Measurements from ENCODE around the gene MYOZ3. TPM values are rescaled to one million over a fixed set of nuclear protein-coding genes. Genes with fewer than 3 reads are reported as not detected.

The MYOZ3 gene
- total and polyA plus RNA-seq, 2 of the 8 experiments (the other 6 are each of a cell fraction or from before 2014, with no cell fraction given): 9.6 to 19.1 TPM

DNA sequence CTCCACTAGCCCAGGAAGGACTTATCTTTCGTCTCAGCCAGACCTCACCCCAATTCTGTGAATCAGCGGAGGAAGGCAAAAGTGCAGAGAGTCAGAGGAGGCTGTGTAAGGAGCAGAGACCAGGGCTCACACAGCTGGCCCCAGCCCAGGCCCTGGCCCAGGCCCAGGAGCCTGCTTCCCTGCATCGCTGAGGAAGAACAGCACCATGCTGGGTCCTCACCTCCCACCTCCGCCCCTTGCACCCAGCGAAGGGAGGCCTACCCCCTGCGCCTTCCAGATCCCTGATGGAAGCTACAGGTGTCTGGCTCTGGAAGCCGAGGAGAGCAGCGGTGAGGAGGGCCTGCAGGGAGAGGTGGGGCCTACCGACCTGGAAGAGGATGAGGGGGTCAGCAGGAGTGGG lies 42.9 kb upstream of the MYOZ3 start (continued):
- TF ChIP-seq FOSL1 (IDR thresholded peaks at IDR 0.05; ENCODE audit: insufficient read depth, low read depth, low read length) (no peak), POU5F1 (IDR thresholded peaks at IDR 0.05; ENCODE audit: low read depth, low read length) (no peak), POLR2AphosphoS5 (IDR thresholded peaks at IDR 0.05; ENCODE audit: low read depth, low read length) (no peak), BRCA1 (IDR thresholded peaks at IDR 0.05; ENCODE audit: low read depth, low read length) (no peak)
- TF ChIP-seq, protein P1, sequence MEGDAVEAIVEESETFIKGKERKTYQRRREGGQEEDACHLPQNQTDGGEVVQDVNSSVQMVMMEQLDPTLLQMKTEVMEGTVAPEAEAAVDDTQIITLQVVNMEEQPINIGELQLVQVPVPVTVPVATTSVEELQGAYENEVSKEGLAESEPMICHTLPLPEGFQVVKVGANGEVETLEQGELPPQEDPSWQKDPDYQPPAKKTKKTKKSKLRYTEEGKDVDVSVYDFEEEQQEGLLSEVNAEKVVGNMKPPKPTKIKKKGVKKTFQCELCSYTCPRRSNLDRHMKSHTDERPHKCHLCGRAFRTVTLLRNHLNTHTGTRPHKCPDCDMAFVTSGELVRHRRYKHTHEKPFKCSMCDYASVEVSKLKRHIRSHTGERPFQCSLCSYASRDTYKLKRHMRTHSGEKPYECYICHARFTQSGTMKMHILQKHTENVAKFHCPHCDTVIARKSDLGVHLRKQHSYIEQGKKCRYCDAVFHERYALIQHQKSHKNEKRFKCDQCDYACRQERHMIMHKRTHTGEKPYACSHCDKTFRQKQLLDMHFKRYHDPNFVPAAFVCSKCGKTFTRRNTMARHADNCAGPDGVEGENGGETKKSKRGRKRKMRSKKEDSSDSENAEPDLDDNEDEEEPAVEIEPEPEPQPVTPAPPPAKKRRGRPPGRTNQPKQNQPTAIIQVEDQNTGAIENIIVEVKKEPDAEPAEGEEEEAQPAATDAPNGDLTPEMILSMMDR (IDR thresholded peaks at IDR 0.05; ENCODE audit: control extremely low read depth in 1 of 3, insufficient read depth in 1 of 3, low read depth in 1 of 3, low read length in 3 of 3): no peak
